ENCODE measurements around the gene PLD1.
"Not testable (repeated sequence)": the region's sequence is repeated elsewhere in the genome, so short reads cannot be mapped to it uniquely, and the experiment has no call there.

PLD1 gene, protein sequence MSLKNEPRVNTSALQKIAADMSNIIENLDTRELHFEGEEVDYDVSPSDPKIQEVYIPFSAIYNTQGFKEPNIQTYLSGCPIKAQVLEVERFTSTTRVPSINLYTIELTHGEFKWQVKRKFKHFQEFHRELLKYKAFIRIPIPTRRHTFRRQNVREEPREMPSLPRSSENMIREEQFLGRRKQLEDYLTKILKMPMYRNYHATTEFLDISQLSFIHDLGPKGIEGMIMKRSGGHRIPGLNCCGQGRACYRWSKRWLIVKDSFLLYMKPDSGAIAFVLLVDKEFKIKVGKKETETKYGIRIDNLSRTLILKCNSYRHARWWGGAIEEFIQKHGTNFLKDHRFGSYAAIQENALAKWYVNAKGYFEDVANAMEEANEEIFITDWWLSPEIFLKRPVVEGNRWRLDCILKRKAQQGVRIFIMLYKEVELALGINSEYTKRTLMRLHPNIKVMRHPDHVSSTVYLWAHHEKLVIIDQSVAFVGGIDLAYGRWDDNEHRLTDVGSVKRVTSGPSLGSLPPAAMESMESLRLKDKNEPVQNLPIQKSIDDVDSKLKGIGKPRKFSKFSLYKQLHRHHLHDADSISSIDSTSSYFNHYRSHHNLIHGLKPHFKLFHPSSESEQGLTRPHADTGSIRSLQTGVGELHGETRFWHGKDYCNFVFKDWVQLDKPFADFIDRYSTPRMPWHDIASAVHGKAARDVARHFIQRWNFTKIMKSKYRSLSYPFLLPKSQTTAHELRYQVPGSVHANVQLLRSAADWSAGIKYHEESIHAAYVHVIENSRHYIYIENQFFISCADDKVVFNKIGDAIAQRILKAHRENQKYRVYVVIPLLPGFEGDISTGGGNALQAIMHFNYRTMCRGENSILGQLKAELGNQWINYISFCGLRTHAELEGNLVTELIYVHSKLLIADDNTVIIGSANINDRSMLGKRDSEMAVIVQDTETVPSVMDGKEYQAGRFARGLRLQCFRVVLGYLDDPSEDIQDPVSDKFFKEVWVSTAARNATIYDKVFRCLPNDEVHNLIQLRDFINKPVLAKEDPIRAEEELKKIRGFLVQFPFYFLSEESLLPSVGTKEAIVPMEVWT

DNA sequence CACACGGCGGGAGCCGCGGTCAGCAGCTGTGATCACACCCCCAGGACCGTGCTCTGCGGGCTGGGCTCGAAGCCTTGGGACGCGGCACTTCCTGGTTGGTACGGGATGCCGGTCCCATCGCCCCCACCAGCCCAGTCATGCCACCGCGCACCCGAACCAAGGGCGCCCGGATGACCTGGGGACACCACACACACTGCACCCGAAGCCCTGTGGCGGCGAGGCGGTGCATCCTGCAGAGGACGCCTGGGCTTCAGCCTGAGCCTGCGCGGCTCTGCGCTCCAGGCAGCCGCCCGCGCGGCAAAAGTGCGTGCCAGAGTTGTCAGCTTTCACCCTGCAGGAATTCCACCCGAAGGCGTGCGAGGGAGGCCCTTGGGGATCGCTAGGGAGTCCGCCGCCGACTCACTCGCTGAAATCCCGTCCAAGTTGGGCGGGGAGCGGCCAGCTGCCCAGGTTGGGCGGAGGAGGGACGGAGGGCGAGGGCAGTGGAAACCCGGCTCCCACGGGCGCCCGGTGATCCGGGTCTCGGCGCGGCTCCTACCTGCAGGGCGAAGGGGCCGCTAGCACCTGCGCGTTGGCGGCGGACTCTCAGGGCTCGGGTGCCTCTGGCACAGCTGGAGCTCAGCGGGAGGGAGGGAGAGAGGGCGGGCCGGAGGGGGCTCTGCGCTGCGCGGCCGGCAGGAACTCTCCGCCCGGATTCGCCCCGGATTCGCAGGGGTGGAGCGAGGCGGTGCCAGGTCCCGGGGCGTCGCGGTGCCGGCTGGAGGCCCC is at the start of gene PLD1:
TSS of gene PLD1 (minus strand) at position 623 of the 768 bp plus-strand sequence. CDS start 72,432 bp downstream, outside the sequence.
- DNase-seq (ENCODE audit: low read depth): no peak

DNA sequence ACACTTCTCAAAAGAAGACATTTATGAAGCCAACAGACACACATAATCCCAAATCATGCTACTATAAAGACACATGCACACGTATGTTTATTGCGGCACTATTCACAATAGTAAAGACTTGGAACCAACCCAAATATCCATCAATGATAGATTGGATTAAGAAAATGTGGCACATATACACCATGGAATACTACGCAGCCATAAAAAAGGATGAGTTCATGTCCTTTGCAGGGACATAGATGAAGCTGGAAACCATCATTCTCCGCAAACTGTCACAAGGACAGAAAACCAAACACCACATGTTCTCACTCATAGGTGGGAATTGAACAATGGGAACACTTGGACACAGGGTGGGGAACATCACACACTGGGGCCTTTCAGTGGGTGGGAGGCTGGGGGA is 48.5 kb upstream of the PLD1 start:
- not testable (repeated sequence) for DNase-seq (ENCODE audit: low read depth)

DNA sequence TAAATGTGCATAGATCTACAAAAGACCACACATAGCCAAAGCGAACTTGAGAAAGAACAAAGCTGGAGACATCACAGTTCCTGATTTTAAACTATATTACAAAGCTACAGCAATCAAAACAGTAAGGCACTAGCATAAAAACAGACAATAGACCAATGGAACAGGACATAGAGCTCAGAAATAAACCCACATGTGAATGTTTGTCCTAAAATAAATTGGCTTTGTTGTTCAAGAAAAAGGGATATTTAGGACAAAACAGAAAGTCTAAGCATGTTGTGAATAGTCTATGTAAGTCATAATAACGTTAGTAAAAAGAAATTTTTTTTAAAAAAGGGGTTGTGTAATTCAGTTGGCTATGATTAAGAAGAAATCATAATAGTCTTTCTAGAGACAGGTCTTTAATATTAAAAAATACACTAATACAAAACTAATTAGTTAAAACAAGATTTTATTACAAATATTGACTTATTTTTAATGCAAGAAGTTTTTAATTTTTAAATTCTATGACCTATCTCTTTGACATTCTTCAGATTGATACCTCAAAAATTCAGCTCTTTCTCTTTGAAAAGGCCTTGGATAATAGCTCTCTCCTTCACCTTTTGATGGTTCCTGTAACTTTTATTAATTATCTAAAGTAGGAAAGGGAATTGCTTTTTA is 44.5 kb upstream of the PLD1 start:
- no peak for DNase-seq (ENCODE audit: low read depth)

GRCh38 chr3:171851660-171852058 is 41.4 kb upstream of the PLD1 start:
- DNase-seq (ENCODE audit: low read depth): no peak

- no peak for DNase-seq (ENCODE audit: low read depth)
Observed at GRCh38 chr3:171850960-171851659, 40.8 kb upstream of the PLD1 start.

GRCh38 chr3:171850320-171850959 is 40.2 kb upstream of the PLD1 start:
- DNase-seq (ENCODE audit: low read depth): no peak

- DNase-seq (ENCODE audit: low read depth): no peak
Observed at GRCh38 chr3:171849617-171850319, 39.5 kb upstream of the PLD1 start.

DNA sequence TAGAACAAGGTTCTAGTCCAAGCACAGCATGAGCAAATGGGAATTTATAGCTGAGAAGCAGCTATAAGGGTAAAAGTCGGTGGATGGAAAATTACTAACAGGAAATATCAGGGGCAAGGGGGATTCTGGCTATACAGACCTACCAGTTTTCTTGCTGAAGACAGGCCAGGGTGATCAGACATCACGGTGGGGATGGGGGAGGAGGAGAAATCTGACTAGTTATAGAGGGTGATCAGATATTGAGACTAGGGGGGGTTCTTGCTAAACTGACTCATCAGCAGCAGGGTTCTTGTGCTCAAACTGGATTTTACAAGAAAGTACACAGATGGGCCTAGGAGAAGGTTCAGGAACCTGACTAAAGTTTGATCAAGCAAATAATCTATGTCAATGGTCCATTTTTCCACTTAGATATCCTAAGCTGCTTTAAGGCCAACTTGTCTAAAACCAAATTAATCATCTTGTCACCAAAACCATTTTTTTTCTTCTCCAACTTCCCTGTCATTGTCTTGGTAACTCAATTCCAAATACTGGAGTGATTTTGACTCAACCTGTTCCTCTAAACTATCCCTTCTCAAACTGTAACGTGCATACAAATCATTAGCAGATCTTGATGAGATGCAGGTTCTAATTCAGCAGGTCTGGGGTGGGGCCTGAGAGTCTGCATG is 37.4 kb upstream of the PLD1 start:
- no peak for DNase-seq (ENCODE audit: low read depth)

- no peak for DNase-seq (ENCODE audit: low read depth)
Observed at GRCh38 chr3:171847133-171847532, 36.9 kb upstream of the PLD1 start.

- DNase-seq (ENCODE audit: low read depth): no peak
Observed at GRCh38 chr3:171846597-171846996, 36.3 kb upstream of the PLD1 start.

DNA sequence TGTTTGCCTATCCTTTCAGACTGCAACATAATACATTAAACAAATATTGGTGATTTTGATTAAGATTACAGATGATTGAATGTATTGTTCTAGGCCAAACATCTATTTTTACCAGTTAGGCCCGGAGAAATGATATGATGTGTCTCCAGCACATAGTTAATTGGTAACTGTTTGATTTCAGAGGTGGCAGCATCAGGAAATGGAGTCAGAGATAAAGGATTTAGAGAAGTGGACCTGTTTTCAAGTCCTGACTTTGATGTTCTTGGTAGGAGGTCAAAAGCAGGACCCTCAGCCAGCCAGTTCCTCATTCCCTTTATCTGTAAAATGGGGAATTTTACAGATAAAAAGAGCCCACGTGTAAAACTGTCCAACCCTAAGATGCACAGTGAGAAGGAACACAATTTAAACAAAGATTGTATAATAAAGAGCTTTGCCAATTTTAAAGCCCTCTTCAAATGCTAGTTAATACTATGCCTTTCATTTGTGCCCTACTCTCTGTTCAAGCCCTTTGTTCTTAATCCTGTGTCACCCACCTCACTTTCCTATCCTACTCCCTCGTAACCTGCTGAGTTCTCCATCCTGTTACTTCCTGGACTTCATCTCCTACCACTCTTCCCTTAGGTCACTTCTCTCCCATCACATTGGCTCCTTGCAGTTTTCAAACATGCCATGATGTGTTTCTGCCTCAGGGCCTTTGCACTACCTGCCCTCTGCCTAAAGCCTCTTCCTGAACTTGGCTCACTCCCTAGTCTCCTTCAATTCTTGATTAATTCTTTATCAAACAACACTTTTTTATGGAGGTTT is 35.4 kb upstream of the PLD1 start:
- no peak for DNase-seq (ENCODE audit: low read depth)

GRCh38 chr3:171844873-171845272 is 34.6 kb upstream of the PLD1 start:
- no peak for DNase-seq (ENCODE audit: low read depth)

GRCh38 chr3:171842864-171843518 is 32.7 kb upstream of the PLD1 start, which contains the start of gene TMEM212:
TMEM212 (plus strand) TSS chr3:171843349; CDS start chr3:171843384, 35 bp downstream.
- no peak for DNase-seq (ENCODE audit: low read depth)

DNA sequence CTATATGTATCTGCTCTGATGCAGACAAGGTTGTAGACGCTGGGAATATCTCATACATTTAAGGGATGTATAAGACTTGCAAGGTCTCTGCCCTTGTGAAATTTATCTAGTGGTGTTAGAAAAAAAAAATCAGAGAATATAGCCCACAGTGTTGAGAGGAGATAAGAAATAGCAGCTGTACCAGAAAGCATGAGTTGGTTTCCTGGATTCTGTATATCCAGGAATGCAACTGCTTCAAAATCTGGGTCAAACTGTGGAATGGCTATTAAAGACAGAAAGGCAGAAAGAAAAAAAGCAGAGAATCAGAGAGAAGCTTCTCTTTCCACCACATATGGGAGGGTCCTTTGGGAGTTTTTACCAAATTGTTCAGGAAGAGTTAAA is 31.3 kb upstream of the PLD1 start:
- no peak for DNase-seq (ENCODE audit: low read depth)

GRCh38 chr3:171840811-171841619 is 30.7 kb upstream of the PLD1 start:
- DNase-seq (ENCODE audit: low read depth): no peak

DNA sequence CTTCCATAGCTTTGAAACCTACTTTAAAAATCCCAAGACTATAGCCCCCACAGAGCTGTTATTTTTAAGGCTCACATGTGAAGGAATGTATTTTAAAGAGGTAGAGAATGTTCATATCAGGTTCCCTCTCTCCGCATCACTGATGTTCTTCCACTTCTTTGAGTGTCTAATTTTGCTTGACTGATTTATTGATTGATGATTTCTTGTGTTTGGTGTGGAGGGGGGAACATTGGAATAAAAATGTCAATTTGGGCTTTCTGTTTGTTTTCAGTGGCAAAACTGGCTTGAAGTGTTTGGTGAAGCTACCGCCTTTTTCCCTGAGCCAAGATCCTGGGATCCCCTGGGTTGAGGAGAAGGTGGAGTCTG is 30.1 kb upstream of the PLD1 start:
- DNase-seq (ENCODE audit: low read depth): no peak

- no peak for DNase-seq (ENCODE audit: low read depth)
Observed at GRCh38 chr3:171839270-171839669, 29.0 kb upstream of the PLD1 start.

Measured in stimulated activated CD4-positive, alpha-beta T cell treated with anti-CD3 and anti-CD28 coated beads, Interleukin-2, amount 100 ng/mL, for 4 hours (primary cell).